AG09309 (cell line): ENCODE data around the gene SHB.

ENCODE experiments used
- DNase-seq: peaks from one replicate; pipeline ENCODE4 v3.0.0-alpha.2; 2010; ENCODE audit warnings: low read depth
- H3K4me3 ChIP-seq: 2 replicates; pipeline ENCODE4 v1.5.1; 2011; ENCODE audit warnings: mild to moderate bottlenecking, low read depth, low read length, moderate library complexity; ENCODE audit not compliant: control insufficient read depth
- TF ChIP-seq, protein P1 (sequence below): IDR thresholded peaks from 2 replicates; pipeline ENCODE4 v1.5.1; 2011; ENCODE audit warnings: mild to moderate bottlenecking, low read depth, low read length, inconsistent platforms; ENCODE audit not compliant: insufficient read depth, control insufficient read depth; ENCODE audit errors: missing control alignments

The SHB gene

DNA sequence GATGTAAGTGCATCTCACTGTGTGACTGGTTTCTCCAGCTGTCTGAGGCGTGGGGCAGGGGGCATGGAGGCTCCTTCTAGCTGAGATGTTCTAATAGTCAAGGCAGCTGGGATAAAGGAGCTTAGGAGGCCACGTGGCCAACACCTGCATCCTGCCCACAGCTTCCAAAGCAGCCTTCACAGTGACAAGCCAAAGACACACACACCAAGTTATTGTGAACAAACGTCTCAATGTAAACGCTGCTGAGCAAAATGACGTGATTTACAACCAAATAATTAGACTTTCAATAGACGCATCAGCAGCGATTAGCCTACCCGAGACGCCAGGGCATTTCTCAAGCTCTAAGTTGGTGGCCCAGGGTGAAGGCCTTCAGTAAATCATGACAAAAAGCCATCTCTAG, 141.9 kb downstream of the SHB start:
- TF ChIP-seq, protein P1, sequence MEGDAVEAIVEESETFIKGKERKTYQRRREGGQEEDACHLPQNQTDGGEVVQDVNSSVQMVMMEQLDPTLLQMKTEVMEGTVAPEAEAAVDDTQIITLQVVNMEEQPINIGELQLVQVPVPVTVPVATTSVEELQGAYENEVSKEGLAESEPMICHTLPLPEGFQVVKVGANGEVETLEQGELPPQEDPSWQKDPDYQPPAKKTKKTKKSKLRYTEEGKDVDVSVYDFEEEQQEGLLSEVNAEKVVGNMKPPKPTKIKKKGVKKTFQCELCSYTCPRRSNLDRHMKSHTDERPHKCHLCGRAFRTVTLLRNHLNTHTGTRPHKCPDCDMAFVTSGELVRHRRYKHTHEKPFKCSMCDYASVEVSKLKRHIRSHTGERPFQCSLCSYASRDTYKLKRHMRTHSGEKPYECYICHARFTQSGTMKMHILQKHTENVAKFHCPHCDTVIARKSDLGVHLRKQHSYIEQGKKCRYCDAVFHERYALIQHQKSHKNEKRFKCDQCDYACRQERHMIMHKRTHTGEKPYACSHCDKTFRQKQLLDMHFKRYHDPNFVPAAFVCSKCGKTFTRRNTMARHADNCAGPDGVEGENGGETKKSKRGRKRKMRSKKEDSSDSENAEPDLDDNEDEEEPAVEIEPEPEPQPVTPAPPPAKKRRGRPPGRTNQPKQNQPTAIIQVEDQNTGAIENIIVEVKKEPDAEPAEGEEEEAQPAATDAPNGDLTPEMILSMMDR, result no peak
- DNase-seq, result no peak
- H3K4me3 ChIP-seq, result no peak overlapping the region

- no peak for DNase-seq
- H3K4me3 ChIP-seq, result no peak overlapping the region
- TF ChIP-seq, protein P1, result no peak
Measured at GRCh38 chr9:37926737-37927118, 142.3 kb downstream of the SHB start.

DNA sequence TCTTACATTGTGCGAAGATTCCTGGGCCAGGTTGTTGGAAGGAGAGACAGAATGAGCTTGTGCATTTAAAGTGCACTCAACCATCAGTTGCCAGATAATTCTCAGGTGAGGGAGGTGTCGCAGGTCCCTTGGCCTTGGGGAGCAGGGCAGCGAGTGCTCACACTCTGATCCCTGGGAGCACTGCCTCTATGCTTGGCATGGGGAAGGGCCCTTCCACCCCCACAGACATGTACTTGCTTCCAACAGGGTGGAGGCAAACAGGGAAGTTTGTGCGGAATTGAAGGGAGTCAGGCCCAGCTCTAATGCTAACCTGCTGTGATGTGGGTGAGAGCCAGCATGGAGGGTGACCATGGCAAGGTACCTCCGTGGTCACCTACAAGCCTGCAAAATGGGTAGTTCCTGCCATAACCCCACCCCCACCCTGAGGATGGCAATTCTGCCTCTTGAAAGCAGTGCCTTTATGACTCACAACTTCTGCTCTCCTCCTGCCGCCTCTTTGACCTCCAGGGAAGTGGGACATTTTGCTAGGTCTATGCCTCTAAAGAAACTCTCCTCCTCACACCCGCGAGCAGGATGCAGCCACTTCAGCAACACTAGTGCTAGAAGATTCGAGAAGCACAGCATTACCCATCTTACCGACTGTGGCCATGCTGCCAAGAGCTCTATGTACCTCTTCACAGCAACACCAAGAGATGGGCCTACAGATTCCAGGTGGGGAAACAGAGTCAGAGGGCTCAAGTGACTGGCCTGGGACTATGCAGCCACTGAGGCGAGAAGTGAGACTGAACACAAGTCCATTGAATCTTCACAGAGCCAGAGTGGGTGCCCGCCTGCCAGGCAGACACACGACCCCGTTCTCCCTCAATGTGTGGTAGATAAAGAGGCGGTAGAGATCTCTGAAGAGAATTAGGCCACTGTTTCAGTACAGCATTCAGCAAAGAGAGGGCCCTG, 143.0 kb downstream of the SHB start:
- TF ChIP-seq, protein P1, result no peak

DNA sequence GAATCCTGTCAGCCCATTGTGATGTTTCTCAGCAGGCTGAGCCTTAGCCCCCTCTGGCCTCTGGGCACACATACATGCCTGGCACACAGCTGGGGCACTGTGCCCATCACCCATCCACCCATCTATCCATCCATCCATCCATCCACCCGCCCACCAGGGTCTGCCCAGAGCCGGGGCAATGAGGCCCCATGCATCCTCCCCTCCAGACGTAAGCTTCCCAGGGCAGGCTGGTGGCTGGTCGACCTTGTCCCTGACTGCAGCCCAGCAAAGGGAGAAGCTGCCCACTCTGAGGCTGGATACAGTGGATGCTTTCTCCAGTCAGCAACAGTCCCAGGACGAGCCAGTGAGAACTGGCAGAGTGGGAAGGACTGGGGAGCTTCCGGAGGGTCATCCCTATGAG, 144.0 kb downstream of the SHB start:
- no peak for DNase-seq
- H3K4me3 ChIP-seq, result no peak overlapping the region
- TF ChIP-seq, protein P1, result no peak

More for the DNA sequence above, 143.0 kb downstream of the SHB start:
- H3K4me3 ChIP-seq, result no peak overlapping the region
- DNase-seq, result no peak

DNA sequence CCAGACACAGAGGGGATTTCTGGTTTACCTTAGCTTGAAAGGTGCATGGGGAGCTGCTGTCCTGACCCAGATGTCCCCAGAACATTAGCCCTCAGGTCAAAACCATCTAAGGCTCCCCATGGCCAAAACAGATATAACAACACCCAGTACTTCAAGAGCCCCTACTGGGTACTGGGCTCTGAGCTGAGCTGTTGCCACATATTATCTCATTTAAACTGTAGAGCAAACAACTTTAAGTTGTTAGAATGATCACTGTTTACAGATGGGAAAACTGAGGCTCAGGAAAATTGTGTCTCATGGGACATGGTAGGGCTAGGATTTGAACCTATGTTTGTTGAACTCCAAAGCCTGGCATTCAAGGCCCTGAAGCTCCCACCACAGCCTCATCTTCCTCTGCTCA, 144.5 kb downstream of the SHB start:
- no peak for DNase-seq
- H3K4me3 ChIP-seq, result no peak overlapping the region
- TF ChIP-seq, protein P1, result no peak

DNA sequence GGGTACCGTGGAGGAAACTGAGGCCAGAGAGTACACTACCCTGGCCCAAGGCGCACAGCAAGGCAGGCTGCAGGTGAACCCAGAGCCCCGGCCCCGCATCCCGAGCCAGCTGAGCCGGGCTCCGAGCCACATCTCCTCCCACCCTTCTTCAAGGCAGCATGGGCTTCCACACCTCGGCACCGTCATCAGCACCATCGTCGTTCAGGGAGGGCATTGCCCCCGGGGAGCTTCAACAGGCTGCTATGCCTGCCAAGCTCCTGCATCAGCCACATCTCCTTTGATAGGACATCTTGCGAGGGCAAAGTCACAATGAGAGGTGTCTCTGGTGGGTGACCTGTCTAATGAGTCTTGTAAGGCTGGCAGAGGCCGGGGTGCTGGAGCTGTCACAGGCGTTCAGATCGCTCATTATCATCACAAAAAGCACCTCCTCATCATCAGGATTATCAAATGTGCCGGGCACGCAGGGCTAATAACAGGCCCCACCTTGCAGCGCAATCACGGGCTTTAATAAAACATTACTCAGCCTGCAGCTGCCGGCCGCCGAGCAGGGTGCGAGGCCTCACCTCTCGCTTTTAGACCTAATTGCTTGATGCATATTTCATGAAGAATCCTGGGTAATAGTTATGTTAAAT, 145.1 kb downstream of the SHB start:
- TF ChIP-seq, protein P1, result no peak
- no peak for DNase-seq
- H3K4me3 ChIP-seq, result no peak overlapping the region
